A673 (cell line): ENCODE results near the gene KRT38. TPM values are rescaled to one million over a fixed set of nuclear protein-coding genes. Genes with fewer than 3 reads are reported as not detected.

Source experiments
- BruUV-seq: library from RNA; stranded (reverse); fragments of 400-500 nt; replicated peaks from 2 replicates; lab custom pipeline; 2021; lab: Mats Ljungman, UMichigan
- CTCF ChIA-PET: fragments of 300-600 bp; sonication (Branson Sonifier 250); formaldehyde crosslinking; loops from one replicate; lab custom pipeline; 2022; ENCODE audit warnings: antibody characterized with exemption; lab: Charles Lee
- POLR2A ChIA-PET: fragments of 300-600 bp; sonication (Branson Sonifier 250); formaldehyde crosslinking; loops from one replicate; lab custom pipeline; 2022; ENCODE audit warnings: antibody characterized with exemption; ENCODE audit not compliant: low non-redundant PET; lab: Charles Lee
- DNase-seq: peaks from one replicate; pipeline ENCODE4 v3.0.0-alpha.2; 2015; ENCODE audit warnings: low spot score
- H3K27ac ChIP-seq: fragments of 200-600 bp; sonication (generic); 2 replicates; pipeline ENCODE4 v1.5.1; 2016; ENCODE audit warnings: mixed run types, low read depth, mild to moderate bottlenecking, mixed read lengths, antibody characterized with exemption, low read length; ENCODE audit not compliant: poor library complexity, severe bottlenecking
- H3K27me3 ChIP-seq: fragments of 200-600 bp; sonication (generic); replicated peaks from 2 replicates; pipeline ENCODE4 v1.6.1; 2017; ENCODE audit warnings: mixed run types, low read depth, mild to moderate bottlenecking, mixed read lengths, antibody characterized with exemption, low read length; ENCODE audit not compliant: insufficient read depth, poor library complexity
- H3K36me3 ChIP-seq: fragments of 200-600 bp; sonication (generic); 2 replicates; pipeline ENCODE4 v1.6.1; 2016; ENCODE audit warnings: mixed run types, mild to moderate bottlenecking, mixed read lengths, antibody characterized with exemption, low read length; ENCODE audit not compliant: insufficient read depth, poor library complexity, severe bottlenecking
- H3K4me1 ChIP-seq: fragments of 200-600 bp; sonication (generic); 2 replicates; pipeline ENCODE4 v1.6.1; 2017; ENCODE audit warnings: mixed run types, mild to moderate bottlenecking, mixed read lengths, antibody characterized with exemption, low read length; ENCODE audit not compliant: insufficient read depth, poor library complexity, severe bottlenecking
- H3K4me3 ChIP-seq: fragments of 200-600 bp; sonication (generic); 2 replicates; pipeline ENCODE4 v1.5.1; 2016; ENCODE audit warnings: low read depth, mixed run types, mild to moderate bottlenecking, mixed read lengths, low read length; ENCODE audit not compliant: poor library complexity, severe bottlenecking
- H3K9me3 ChIP-seq: fragments of 200-600 bp; sonication (generic); 2 replicates; pipeline ENCODE4 v1.6.1; 2016; ENCODE audit warnings: mixed run types, low read depth, mild to moderate bottlenecking, mixed read lengths, antibody characterized with exemption, low read length; ENCODE audit not compliant: poor library complexity, severe bottlenecking
- EZH2 ChIP-seq: fragments of 200-600 bp; sonication (generic); IDR thresholded peaks from 2 replicates; pipeline ENCODE4 v1.6.1; 2017; ENCODE audit warnings: borderline replicate concordance, low read depth, mild to moderate bottlenecking, mixed read lengths, antibody characterized with exemption, low read length; ENCODE audit not compliant: poor library complexity, severe bottlenecking
- intact Hi-C: fragments of 100-400 bp; cut with micrococcal nuclease; formaldehyde crosslinking; loops from one replicate; pipeline ENCODE4 v1.10.0; 2022; ENCODE audit not compliant: unreplicated experiment
- total RNA-seq: library from RNA; stranded (reverse); gene quantifications from 2 replicates; pipeline ENCODE4 v1.2.3, GENCODE V29; 2021
- TF ChIP-seq, protein P1 (sequence below): fragments of 300-800, 200-600 bp; sonication (generic); conservative IDR thresholded peaks from 2 replicates; pipeline ENCODE4 v1.5.1; 2017; ENCODE audit warnings: low read depth, mild to moderate bottlenecking, antibody characterized with exemption, low read length, moderate library complexity, mixed read lengths

KRT38 gene
- total RNA-seq, 1 experiment from 2014 or later: not detected

DNA sequence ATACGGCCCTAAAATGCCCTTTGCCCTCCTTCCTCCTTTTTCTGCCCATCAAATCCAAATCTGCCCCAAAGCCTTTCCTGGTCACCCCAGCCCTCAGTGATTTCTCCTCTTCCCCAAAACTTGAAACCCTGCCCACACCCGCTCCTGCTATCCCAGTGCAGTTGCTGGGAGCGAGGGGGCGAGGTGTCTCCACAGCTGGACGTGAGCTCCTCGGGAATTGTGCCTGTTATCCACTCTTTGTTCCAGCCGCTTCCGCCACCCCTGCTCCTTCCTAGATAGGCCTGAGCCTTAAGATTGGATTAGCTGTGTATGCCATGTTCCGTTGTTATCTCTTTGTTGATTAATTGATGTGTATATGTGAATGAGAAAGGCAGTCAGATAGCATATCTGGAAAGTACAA lies 42.7 kb upstream of the KRT38 start:
- Histone ChIP-seq H3K27ac (no peak overlapping the region), H3K36me3 (no peaks in the 10 kb centered on the region), H3K27me3 (no peaks in the 10 kb centered on the region), H3K4me3 (no peak overlapping the region), H3K9me3 (no peaks in the 10 kb centered on the region), H3K4me1 (no peaks in the 10 kb centered on the region)
- ChIA-PET CTCF (no interaction called here), POLR2A (no interaction called here)
- BruUV-seq: no TSS peak
- intact Hi-C loops: no loop called here
- no peak for DNase-seq
- TF ChIP-seq, protein P1, sequence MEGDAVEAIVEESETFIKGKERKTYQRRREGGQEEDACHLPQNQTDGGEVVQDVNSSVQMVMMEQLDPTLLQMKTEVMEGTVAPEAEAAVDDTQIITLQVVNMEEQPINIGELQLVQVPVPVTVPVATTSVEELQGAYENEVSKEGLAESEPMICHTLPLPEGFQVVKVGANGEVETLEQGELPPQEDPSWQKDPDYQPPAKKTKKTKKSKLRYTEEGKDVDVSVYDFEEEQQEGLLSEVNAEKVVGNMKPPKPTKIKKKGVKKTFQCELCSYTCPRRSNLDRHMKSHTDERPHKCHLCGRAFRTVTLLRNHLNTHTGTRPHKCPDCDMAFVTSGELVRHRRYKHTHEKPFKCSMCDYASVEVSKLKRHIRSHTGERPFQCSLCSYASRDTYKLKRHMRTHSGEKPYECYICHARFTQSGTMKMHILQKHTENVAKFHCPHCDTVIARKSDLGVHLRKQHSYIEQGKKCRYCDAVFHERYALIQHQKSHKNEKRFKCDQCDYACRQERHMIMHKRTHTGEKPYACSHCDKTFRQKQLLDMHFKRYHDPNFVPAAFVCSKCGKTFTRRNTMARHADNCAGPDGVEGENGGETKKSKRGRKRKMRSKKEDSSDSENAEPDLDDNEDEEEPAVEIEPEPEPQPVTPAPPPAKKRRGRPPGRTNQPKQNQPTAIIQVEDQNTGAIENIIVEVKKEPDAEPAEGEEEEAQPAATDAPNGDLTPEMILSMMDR: no peak
- TF ChIP-seq EZH2: no peak

DNA sequence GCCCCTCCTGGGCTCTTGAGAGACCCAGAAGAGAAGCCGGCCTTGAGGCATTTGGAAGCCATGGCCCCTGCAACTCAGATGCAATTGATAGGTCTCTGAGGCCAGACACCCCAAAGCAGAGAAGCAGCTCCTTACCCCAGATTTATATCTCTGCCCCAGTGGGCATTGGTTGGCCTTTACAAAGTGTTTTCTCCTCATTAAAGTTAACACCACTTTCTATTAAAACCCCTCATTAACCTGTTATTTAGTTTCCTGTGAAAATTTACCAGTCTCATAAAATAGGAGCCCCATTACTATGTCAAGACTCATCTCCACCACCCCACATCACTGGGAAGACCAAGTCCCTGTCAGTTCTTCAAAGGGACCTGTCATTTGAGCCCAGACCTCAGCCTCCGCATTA lies 40.3 kb upstream of the KRT38 start, which contains the start of gene KRT35:
Gene KRT35, minus strand, starts transcription at position 116 of the 400 bp plus-strand sequence. Its CDS starts 54 bp downstream, at position 62.
- CTCF ChIA-PET: no interaction called here
- Histone ChIP-seq H3K27ac (no peak within 1 kb of the TSS), H3K9me3 (no peaks in the 10 kb centered on the region), H3K27me3 (no peaks in the 10 kb centered on the region), H3K36me3 (no peaks in the 10 kb centered on the region), H3K4me1 (no peaks in the 10 kb centered on the region), H3K4me3 (no peak within 1 kb of the TSS)
- TF ChIP-seq, protein P1: no peak
- no peak for TF ChIP-seq EZH2
- no TSS peak for BruUV-seq
- POLR2A ChIA-PET: no interaction called here
- intact Hi-C loops: no loop called here
- DNase-seq: no peak

DNA sequence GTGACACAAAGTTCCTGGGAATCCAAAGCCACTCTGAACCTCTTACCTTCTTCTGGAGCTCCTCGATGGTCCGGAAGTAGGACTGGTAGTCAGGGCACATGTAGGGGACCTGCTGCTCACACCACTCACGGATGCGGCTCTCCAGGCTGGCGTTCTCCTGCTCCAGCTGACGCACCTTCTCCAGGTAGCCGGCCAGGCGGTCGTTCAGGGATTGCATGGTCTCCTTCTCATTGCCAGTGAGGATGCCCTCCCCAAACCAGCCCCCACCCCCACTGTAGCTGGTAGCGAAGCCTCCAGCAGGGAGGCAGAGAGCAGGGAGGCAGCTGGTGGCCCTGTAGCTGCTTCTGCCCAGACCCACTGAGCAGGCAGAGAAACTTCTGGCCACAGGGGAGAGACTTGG lies 39.8 kb upstream of the KRT38 start:
- Histone ChIP-seq H3K4me3 (no peak overlapping the region), H3K36me3 (no peaks in the 10 kb centered on the region), H3K27me3 (no peaks in the 10 kb centered on the region), H3K4me1 (no peaks in the 10 kb centered on the region), H3K27ac (no peak overlapping the region), H3K9me3 (no peaks in the 10 kb centered on the region)
- no peak for TF ChIP-seq EZH2
- TF ChIP-seq, protein P1: no peak
- no peak for DNase-seq
- no TSS peak for BruUV-seq
- CTCF ChIA-PET: no interaction called here
- intact Hi-C loops: no loop called here
- POLR2A ChIA-PET: no interaction called here
